HG03097 (cell line): ENCODE results near the gene CACNA1C.
"Not testable (repeated sequence)": the region's sequence is repeated elsewhere in the genome, so short reads cannot be mapped to it uniquely, and the experiment has no call there.

Experiments used
- ATAC-seq: cut with Tn5 transposase; IDR thresholded peaks from one replicate; pipeline ENCODE4 v1.9.1; 2021; ENCODE audit not compliant: unreplicated experiment, low FRiP score

The CACNA1C gene

GRCh38 chr12:2488596-2488995 is 435.8 kb downstream of the CACNA1C start:
- no peak for ATAC-seq

DNA sequence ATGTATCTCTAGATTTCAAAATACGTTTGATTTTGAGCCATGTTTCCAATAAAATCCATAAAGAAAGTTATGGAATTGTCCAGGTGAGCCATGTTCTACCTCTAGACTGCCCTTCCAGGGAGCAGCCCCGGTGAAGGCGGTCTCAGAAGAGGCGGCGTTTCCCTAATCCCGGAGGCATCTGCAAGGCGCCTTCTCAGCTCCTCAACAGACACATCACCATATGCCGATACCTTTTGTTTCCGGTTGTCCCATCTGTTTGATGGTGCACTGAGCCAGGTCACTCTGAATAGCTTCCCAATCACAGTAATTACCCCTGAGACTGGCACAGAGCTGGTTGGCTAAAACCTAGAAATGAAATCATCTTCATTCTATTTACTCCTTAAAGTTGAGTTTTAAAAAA is 436.5 kb downstream of the CACNA1C start:
- no peak for ATAC-seq

DNA sequence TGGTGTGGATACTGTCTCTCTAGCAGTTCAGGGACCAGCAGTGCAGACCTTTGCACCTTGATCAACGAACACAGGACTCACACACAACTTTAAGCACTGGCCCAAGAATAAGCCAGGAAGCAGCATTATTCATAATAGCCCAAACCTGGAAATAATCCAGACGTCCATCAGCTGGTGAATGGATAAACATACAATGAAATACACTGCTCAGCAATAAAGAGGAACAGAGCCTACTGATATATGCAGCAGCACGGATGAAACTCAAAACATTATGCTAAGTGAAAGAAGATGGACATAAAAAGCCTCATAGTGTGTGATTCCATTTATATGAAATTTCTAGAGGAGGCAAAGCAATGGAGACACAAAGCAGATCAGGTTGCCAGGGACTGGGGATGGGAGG is 438.0 kb downstream of the CACNA1C start:
- no peak for ATAC-seq

DNA sequence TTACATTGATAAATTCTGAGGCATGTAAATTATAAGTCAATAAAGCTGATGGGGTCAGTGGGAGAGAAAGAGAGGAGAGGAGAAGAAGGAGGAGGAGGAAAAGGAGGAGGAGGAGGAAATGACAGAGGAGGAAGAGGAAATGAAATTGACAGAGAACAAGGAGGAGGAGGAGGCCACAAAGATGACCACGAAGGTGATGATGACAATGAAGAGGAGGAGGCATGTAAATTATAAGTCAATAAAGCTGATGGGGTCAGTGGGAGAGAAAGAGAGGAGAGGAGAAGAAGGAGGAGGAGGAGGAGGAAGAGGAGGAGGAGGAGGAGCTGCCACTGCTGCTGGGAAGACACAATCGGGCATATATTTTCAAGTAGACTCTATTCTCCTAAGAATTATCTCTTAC is 438.6 kb downstream of the CACNA1C start:
- not testable (repeated sequence) for ATAC-seq

- no peak for ATAC-seq
Observed at GRCh38 chr12:2492236-2492635, 439.4 kb downstream of the CACNA1C start.

GRCh38 chr12:2493086-2493485 is 440.3 kb downstream of the CACNA1C start:
- ATAC-seq = no peak

GRCh38 chr12:2494486-2495192 is 441.9 kb downstream of the CACNA1C start:
- ATAC-seq = no peak

DNA sequence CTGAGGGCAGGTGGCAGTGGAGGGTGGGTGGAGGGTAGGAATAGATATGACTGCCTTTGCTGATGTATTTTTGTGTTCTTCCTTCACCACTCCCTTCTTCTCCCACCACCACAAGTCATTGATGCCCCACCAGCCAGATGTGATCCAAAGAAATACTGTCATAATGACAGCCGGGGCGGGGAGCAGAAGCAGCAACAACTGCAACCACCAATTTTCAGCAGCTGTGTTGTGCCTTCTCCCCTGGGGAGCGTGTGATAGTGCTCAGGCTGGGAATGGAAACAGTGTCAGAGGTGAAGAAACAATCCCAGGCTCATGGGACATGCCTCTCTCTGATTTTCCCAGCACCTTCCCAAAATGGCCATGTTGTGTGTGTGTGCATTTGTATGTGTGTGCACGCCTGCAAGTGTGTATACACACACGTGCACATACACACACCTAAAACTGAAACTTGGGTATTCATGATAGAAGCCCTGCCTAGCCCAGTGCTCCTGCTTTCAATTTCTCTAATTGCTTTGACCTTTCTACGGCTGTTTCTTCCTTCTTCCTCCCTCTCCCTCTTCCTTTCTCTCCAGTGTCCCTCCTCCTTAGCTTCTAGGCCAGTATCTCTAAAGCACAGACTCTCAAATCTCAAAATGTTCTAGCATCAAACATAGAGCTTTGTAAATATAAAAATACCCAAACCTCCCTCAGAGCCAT is 442.8 kb downstream of the CACNA1C start:
- ATAC-seq = no peak

- no peak for ATAC-seq
Observed at GRCh38 chr12:2498964-2499500, 446.2 kb downstream of the CACNA1C start.

- no peak for ATAC-seq
Observed at GRCh38 chr12:2501464-2502191, 448.8 kb downstream of the CACNA1C start.

- ATAC-seq = no peak
Observed at GRCh38 chr12:2503036-2503435, 450.2 kb downstream of the CACNA1C start.

DNA sequence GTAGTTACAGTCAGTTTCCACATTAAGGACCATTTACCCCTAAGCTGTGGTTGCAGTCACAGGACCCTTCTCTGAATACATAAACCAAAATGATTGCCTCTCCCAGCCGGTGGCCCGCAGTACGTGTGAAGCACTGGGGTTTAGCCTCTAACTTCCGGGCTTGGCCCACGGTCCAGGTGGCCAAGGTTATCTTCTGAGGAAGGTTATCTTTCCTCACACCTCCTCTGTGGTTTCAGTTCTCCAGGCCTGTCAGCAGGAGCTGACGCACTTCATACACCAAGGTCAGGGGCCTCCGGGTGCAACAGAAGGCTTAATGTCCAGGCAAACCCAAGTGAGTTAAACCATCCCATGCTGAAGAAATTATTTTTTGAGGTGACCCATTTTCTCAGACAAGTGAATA is 451.0 kb downstream of the CACNA1C start:
- no peak for ATAC-seq

DNA sequence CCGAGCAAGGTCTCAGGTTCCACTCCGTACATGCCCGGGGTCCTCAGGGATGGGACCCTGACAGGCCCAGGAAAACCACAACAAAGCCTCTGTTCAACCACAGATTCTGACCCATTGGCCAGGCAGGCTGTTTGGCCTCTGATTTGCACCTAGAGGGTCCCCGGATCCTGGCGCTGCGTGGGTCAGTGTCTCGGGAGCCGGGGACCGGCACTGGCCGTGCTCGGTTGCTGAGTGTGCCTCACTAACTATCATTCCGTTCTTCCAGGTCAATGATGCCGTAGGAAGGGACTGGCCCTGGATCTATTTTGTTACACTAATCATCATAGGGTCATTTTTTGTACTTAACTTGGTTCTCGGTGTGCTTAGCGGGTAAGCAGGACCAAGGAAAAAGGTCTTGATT is 451.8 kb downstream of the CACNA1C start:
- no peak for ATAC-seq

DNA sequence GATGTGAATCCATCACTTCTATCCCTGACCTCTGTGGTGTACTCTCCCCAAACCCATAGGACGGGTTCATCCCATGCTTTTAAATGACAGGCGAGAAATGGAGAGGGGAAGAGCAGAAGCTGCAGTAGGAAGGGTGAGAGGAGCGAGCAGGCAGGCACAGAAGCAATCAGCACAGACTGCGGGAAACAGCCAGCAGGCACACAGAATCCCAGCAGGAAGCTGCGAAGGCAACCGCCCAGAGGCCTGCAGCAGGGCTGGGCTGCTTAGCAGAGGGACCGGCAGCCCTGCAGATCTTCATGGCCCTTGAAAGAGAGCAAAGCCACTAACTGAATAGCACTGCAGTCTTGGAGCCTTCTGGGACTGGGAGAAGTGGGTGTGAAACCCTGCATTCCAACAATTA is 455.0 kb downstream of the CACNA1C start:
- no peak for ATAC-seq

GRCh38 chr12:2509137-2509536 is 456.4 kb downstream of the CACNA1C start:
- ATAC-seq = no peak

DNA sequence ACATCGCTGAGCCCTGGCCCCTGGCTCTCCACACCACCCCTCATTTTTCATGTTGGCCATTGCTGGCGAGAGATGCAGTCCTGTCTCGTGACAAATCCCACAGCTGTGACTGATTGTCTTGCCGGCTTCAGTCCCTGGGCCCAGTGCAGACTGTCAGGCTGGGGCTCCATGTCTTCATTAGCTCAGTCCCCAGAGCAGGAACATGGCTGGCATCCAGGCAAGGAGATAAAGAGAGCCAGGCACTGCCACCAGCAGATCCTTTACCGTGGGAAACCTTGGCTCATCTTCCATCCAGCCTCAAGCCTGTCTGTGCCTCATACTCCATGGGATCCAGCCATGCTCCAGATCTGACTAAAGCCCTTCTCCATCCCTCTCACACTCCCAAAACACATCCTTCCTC is 457.3 kb downstream of the CACNA1C start:
- ATAC-seq = no peak

- no peak for ATAC-seq
Observed at GRCh38 chr12:2513141-2514037, 460.6 kb downstream of the CACNA1C start.

GRCh38 chr12:2514038-2514340 is 461.2 kb downstream of the CACNA1C start:
- ATAC-seq = no peak

GRCh38 chr12:2520722-2521246 is 468.0 kb downstream of the CACNA1C start:
- ATAC-seq = no peak

DNA sequence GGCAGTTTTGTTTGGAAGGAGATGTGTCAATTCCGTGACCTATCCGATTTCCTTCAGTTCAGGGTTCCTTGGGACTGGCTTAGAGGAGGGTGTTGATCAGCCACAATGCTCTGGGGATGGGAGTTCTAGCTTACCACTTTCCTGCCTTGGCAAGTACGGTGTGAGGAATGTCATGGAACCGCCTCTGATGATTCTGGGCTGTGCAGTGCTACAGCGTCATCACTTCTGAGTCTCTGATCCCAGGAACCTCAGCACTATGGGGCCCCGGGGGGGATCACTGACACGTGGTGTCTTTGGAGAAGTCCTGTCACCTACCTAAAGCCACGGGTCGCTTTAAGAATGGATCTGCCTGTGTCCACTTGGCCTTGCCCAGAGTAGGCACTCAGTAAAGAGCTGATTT is 470.5 kb downstream of the CACNA1C start:
- ATAC-seq = no peak
